Measurements from ENCODE around the gene HPSE2.

Gene HPSE2

DNA sequence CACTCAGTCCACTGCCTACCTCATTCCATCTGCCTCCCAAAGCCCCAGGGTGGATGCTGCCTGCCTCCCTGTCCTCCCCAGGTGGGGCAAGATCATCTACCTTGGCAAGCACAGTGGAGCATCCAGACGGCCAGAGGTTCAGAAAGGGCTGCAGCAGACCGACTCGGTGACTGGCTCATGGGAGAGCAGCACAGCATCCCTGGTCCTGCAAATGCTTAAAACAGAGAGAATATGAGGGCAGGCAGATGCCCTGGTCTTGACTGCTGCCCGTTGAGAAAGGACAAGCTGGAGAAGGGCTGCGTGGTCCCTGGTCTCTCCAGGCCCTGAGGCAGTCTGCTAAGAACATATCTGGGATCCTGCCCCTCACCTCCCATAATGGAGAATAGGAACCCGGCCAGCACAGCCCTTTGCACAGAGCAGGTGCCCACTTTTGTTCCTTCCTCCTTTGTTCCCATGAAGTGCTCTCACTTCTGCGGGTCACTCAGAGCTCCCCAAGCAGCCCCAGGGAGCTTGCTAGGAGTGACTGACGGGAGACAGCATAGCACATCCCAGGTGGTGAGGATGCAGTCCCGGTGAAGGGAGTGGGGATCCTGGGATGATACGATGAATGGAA is 790.3 kb downstream of the HPSE2 start:
- Histone ChIP-seq H2AFZ (ENCODE audit: low read depth, low read length) (no peak overlapping the region), H3K9ac (ENCODE audit: low read length) (peak overlapping the region; percentile 88), H3K36me3 (replicated peaks; ENCODE audit: low read depth, low read length) (peaks cover 23% of the 10 kb centered on the region), H3K79me2 (ENCODE audit: low read length) (peaks cover 30% of the 10 kb centered on the region), H4K20me1 (ENCODE audit: insufficient read depth, low read length) (0 out of 2 replicates have a peak, but pooled peaks cover 3% of the 10 kb centered on the region), H3K4me2 (ENCODE audit: low read length) (peak overlapping the region; percentile 89), H3K27me3 (ENCODE audit: low read depth, low read length) (no peaks in the 10 kb centered on the region), H3K9me3 (ENCODE audit: insufficient read depth, low read length) (no peaks in the 10 kb centered on the region), H3K27ac (ENCODE audit: low read length) (no peak overlapping the region), H3K4me3 (ENCODE audit: low read length) (peak overlapping the region; percentile 88), H3K4me1 (ENCODE audit: low read length) (peaks cover 34% of the 10 kb centered on the region)
- TF ChIP-seq, protein P1, sequence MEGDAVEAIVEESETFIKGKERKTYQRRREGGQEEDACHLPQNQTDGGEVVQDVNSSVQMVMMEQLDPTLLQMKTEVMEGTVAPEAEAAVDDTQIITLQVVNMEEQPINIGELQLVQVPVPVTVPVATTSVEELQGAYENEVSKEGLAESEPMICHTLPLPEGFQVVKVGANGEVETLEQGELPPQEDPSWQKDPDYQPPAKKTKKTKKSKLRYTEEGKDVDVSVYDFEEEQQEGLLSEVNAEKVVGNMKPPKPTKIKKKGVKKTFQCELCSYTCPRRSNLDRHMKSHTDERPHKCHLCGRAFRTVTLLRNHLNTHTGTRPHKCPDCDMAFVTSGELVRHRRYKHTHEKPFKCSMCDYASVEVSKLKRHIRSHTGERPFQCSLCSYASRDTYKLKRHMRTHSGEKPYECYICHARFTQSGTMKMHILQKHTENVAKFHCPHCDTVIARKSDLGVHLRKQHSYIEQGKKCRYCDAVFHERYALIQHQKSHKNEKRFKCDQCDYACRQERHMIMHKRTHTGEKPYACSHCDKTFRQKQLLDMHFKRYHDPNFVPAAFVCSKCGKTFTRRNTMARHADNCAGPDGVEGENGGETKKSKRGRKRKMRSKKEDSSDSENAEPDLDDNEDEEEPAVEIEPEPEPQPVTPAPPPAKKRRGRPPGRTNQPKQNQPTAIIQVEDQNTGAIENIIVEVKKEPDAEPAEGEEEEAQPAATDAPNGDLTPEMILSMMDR (IDR thresholded peaks at IDR 0.05; ENCODE audit: low read depth, low read length): no peak
- TF ChIP-seq EZH2phosphoT487 (IDR thresholded peaks at IDR 0.05; ENCODE audit: low read depth): no peak

DNA sequence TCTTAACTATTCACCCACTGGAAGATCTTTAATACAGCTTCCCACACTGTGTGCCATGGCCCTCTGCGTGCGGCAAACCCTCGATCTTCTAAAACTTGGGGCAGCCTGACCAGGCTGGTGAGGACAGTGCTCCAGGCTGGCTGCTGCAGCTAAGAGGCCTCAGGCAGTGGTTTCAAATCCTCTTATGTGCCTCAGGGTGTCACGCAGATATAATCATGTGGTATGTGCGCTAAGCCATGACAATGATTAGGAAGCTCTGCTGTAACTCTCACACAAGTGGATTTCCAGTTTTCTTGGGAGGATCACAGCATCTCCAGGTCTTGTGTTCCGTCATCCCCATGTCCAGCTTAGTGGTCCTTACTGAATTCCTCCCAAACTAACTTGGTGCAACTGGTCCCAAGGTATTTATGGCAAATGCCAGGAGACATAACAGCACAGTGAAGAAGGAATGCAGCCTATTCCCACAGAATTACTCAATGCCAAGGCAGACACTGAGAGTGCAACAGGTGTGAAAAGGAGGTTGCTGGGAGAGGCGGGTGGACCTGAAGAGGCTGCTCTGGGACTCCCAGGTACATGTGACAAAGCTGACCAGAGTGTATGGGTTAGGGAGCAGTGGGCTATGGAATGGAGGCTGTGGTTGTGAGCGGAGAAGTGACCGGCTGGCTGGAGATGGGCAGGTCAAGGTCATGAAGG is 791.2 kb downstream of the HPSE2 start:
- Histone ChIP-seq H3K36me3 (replicated peaks; ENCODE audit: low read depth, low read length) (peaks cover 27% of the 10 kb centered on the region), H3K4me1 (ENCODE audit: low read length) (peaks cover 34% of the 10 kb centered on the region), H3K79me2 (ENCODE audit: low read length) (peaks cover 30% of the 10 kb centered on the region), H2AFZ (ENCODE audit: low read depth, low read length) (no peak overlapping the region), H3K9me3 (ENCODE audit: insufficient read depth, low read length) (no peaks in the 10 kb centered on the region), H3K27me3 (ENCODE audit: low read depth, low read length) (no peaks in the 10 kb centered on the region), H3K4me2 (ENCODE audit: low read length) (peak overlapping the region; percentile 31), H4K20me1 (ENCODE audit: insufficient read depth, low read length) (0 out of 2 replicates have a peak, but pooled peaks cover 3% of the 10 kb centered on the region), H3K27ac (ENCODE audit: low read length) (no peak overlapping the region; the same call in 1 of the 2 replicates), H3K4me3 (ENCODE audit: low read length) (no peak overlapping the region), H3K9ac (ENCODE audit: low read length) (no peak overlapping the region)
- TF ChIP-seq, protein P1 (IDR thresholded peaks at IDR 0.05; ENCODE audit: low read depth, low read length): no peak
- TF ChIP-seq EZH2phosphoT487 (IDR thresholded peaks at IDR 0.05; ENCODE audit: low read depth): no peak

DNA sequence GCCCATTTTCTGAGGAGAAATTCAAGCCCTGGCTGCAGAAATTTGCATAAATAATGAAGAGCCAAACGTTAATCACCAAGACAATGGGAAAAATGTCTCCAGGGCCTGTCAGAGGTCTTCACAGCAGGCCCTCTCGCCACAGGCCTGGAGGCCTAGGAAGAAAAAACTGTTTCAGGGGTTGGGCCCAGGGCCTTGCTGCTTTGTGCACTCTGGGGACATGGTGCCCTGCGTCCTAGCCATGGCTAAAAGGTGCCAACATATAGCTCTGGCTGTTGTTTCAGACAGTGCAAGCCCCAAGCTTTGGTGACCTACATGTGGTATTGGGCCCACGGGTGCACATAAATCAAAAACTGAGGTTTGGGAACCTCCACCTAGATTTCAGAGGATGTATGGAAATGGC is 796.9 kb downstream of the HPSE2 start:
- Histone ChIP-seq H3K4me3 (ENCODE audit: low read length) (no peak overlapping the region), H4K20me1 (ENCODE audit: insufficient read depth, low read length) (no peaks in the 10 kb centered on the region), H3K36me3 (replicated peaks; ENCODE audit: low read depth, low read length) (peaks cover 36% of the 10 kb centered on the region), H3K4me1 (ENCODE audit: low read length) (peaks cover 10% of the 10 kb centered on the region), H3K9me3 (ENCODE audit: insufficient read depth, low read length) (no peaks in the 10 kb centered on the region), H3K27me3 (ENCODE audit: low read depth, low read length) (no peaks in the 10 kb centered on the region), H3K79me2 (ENCODE audit: low read length) (no peaks in the 10 kb centered on the region), H3K27ac (ENCODE audit: low read length) (no peak overlapping the region), H3K4me2 (ENCODE audit: low read length) (no peak overlapping the region), H3K9ac (ENCODE audit: low read length) (no peak overlapping the region), H2AFZ (ENCODE audit: low read depth, low read length) (no peak overlapping the region)
- no peak for TF ChIP-seq EZH2phosphoT487 (IDR thresholded peaks at IDR 0.05; ENCODE audit: low read depth)
- TF ChIP-seq, protein P1 (IDR thresholded peaks at IDR 0.05; ENCODE audit: low read depth, low read length): no peak

DNA sequence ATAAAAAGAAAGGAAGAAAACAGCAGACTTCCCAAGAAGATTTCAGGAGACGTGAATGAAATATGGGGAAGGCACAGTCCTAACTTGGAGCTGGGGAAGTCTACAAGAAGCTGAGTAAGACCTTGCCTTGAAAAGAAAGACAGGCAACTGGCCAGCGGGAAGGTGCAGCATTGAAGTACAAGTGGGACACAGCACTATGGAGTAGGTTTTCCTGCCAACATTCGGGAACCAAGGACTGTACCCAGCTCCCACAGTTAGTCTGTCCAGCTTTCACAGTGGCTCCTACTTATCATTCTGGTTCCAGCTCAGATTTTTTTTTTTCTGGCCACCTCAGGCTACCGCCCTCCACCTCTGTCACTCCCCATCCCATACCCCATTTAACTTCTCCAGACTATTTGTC is 798.9 kb downstream of the HPSE2 start:
- no peaks in the 10 kb centered on the region for H4K20me1 ChIP-seq (ENCODE audit: insufficient read depth, low read length)
- no peak overlapping the region for H3K4me3 ChIP-seq (ENCODE audit: low read length)
- TF ChIP-seq, protein P1 (IDR thresholded peaks at IDR 0.05; ENCODE audit: low read depth, low read length): no peak
- no peak for TF ChIP-seq EZH2phosphoT487 (IDR thresholded peaks at IDR 0.05; ENCODE audit: low read depth)
- no peaks in the 10 kb centered on the region for H3K27me3 ChIP-seq (ENCODE audit: low read depth, low read length)
- H3K9ac ChIP-seq (ENCODE audit: low read length): no peak overlapping the region
- no peak overlapping the region for H3K27ac ChIP-seq (ENCODE audit: low read length)
- H2AFZ ChIP-seq (ENCODE audit: low read depth, low read length): no peak overlapping the region
- peaks cover 44% of the 10 kb centered on the region for H3K36me3 ChIP-seq (replicated peaks; ENCODE audit: low read depth, low read length)
- H3K9me3 ChIP-seq (ENCODE audit: insufficient read depth, low read length): no peaks in the 10 kb centered on the region
- no peak overlapping the region for H3K4me2 ChIP-seq (ENCODE audit: low read length)
- H3K4me1 ChIP-seq (ENCODE audit: low read length): peaks cover 10% of the 10 kb centered on the region
- H3K79me2 ChIP-seq (ENCODE audit: low read length): no peaks in the 10 kb centered on the region
